NT2/D1 (cell line): ENCODE results near the gene ABCF2.

Source experiments
- DNase-seq: peaks from one replicate; pipeline ENCODE4 v3.0.0-alpha.2; 2011; ENCODE audit warnings: low read depth, low spot score
- H3K27me3 ChIP-seq: 2 replicates; pipeline ENCODE4 v1.6.0; 2011; ENCODE audit warnings: mild to moderate bottlenecking; ENCODE audit not compliant: insufficient read length, insufficient read depth
- H3K36me3 ChIP-seq: 2 replicates; pipeline ENCODE4 v1.6.1; 2011; ENCODE audit warnings: mild to moderate bottlenecking, low read length, mixed read lengths; ENCODE audit not compliant: insufficient read depth, insufficient read length
- H3K4me1 ChIP-seq: 2 replicates; pipeline ENCODE4 v1.5.1; 2011; ENCODE audit not compliant: insufficient read depth, insufficient read length
- H3K4me3 ChIP-seq: 2 replicates; pipeline ENCODE4 v1.5.1; 2011; ENCODE audit warnings: low read depth; ENCODE audit not compliant: insufficient read length
- H3K9ac ChIP-seq: 2 replicates; pipeline ENCODE4 v1.6.0; 2011; ENCODE audit warnings: low read depth; ENCODE audit not compliant: insufficient read length
- H3K9me3 ChIP-seq: 2 replicates; pipeline ENCODE4 v1.5.1; 2011; ENCODE audit warnings: mild to moderate bottlenecking, low read length; ENCODE audit not compliant: insufficient read depth
- SUZ12 ChIP-seq: IDR thresholded peaks from 2 replicates; pipeline ENCODE4 v1.6.1; 2011; ENCODE audit not compliant: insufficient read length, insufficient read depth; ENCODE audit errors: extremely low read depth
- YY1 ChIP-seq: IDR thresholded peaks from 2 replicates; pipeline ENCODE4 v1.6.1; 2011; ENCODE audit not compliant: insufficient read length, insufficient read depth
- ZNF274 ChIP-seq: IDR thresholded peaks from 2 replicates; pipeline ENCODE4 v1.6.1; 2011; ENCODE audit warnings: mild to moderate bottlenecking, low read depth, low read length

Gene ABCF2

GRCh38 chr7:151195616-151196450 lies 31.2 kb downstream of the ABCF2 start:
- no peak for DNase-seq
- H3K27me3 ChIP-seq = no peaks in the 10 kb centered on the region

GRCh38 chr7:151194188-151194587 lies 32.8 kb downstream of the ABCF2 start:
- H3K9ac ChIP-seq = no peak overlapping the region
- H3K4me3 ChIP-seq = no peak overlapping the region
- H3K4me1 ChIP-seq = peaks cover 3% of the 10 kb centered on the region
- no peaks in the 10 kb centered on the region for H3K36me3 ChIP-seq
- H3K9me3 ChIP-seq = no peaks in the 10 kb centered on the region
- TF ChIP-seq YY1 = no peak
- TF ChIP-seq ZNF274 = no peak
- TF ChIP-seq SUZ12 = no peak
- DNase-seq = no peak
- no peaks in the 10 kb centered on the region for H3K27me3 ChIP-seq

More at GRCh38 chr7:151195616-151196450, 31.2 kb downstream of the ABCF2 start:
- Histone ChIP-seq H3K4me1 (peaks cover 9% of the 10 kb centered on the region), H3K4me3 (no peak overlapping the region), H3K9me3 (no peaks in the 10 kb centered on the region), H3K9ac (no peak overlapping the region), H3K36me3 (no peaks in the 10 kb centered on the region)
- TF ChIP-seq ZNF274 = no peak
- TF ChIP-seq SUZ12 = no peak
- no peak for TF ChIP-seq YY1

- Histone ChIP-seq H3K9ac (no peak overlapping the region), H3K4me3 (no peak overlapping the region), H3K36me3 (no peaks in the 10 kb centered on the region), H3K4me1 (peaks cover 3% of the 10 kb centered on the region), H3K9me3 (no peaks in the 10 kb centered on the region), H3K27me3 (no peaks in the 10 kb centered on the region)
- TF ChIP-seq YY1 (no peak), SUZ12 (no peak), ZNF274 (no peak)
- DNase-seq = no peak
Observed at GRCh38 chr7:151193203-151193978, 33.6 kb downstream of the ABCF2 start.

- H3K27me3 ChIP-seq = no peaks in the 10 kb centered on the region
- peaks cover 3% of the 10 kb centered on the region for H3K4me1 ChIP-seq
- DNase-seq = no peak
- TF ChIP-seq SUZ12 (no peak), ZNF274 (no peak), YY1 (no peak)
- H3K36me3 ChIP-seq = no peaks in the 10 kb centered on the region
- H3K4me3 ChIP-seq = no peak overlapping the region
- H3K9ac ChIP-seq = no peak overlapping the region
- no peaks in the 10 kb centered on the region for H3K9me3 ChIP-seq
Observed at GRCh38 chr7:151192002-151192539, 34.9 kb downstream of the ABCF2 start.

- Histone ChIP-seq H3K36me3 (no peaks in the 10 kb centered on the region), H3K9ac (no peak overlapping the region), H3K4me1 (peaks cover 3% of the 10 kb centered on the region), H3K27me3 (no peaks in the 10 kb centered on the region), H3K9me3 (no peaks in the 10 kb centered on the region), H3K4me3 (no peak overlapping the region)
- TF ChIP-seq SUZ12 = no peak
- no peak for TF ChIP-seq YY1
- no peak for TF ChIP-seq ZNF274
- no peak for DNase-seq
Observed at GRCh38 chr7:151191544-151191943, 35.5 kb downstream of the ABCF2 start.

- no peaks in the 10 kb centered on the region for H3K27me3 ChIP-seq
- no peak overlapping the region for H3K9ac ChIP-seq
- no peaks in the 10 kb centered on the region for H3K9me3 ChIP-seq
- DNase-seq = no peak
- no peaks in the 10 kb centered on the region for H3K36me3 ChIP-seq
- TF ChIP-seq YY1 = no peak
- no peak for TF ChIP-seq SUZ12
- TF ChIP-seq ZNF274 = no peak
- peaks cover 2% of the 10 kb centered on the region for H3K4me1 ChIP-seq
- H3K4me3 ChIP-seq = no peak overlapping the region
Observed at GRCh38 chr7:151189038-151189437, 38.0 kb downstream of the ABCF2 start.

- Histone ChIP-seq H3K9ac (no peak overlapping the region), H3K4me3 (no peak overlapping the region), H3K9me3 (no peaks in the 10 kb centered on the region), H3K4me1 (no peaks in the 10 kb centered on the region), H3K36me3 (no peaks in the 10 kb centered on the region), H3K27me3 (no peaks in the 10 kb centered on the region)
- no peak for TF ChIP-seq YY1
- TF ChIP-seq ZNF274 = no peak
- TF ChIP-seq SUZ12 = no peak
- no peak for DNase-seq
Observed at GRCh38 chr7:151188252-151188542, 38.8 kb downstream of the ABCF2 start.
